IgD-negative memory B cell (primary cell): ENCODE measurements around the gene ABCB9. TPM values are rescaled to one million over a fixed set of nuclear protein-coding genes. Genes with fewer than 3 reads are reported as not detected.

ENCODE experiments used
- H3K27ac Mint-ChIP-seq, 3 donors: one replicate each; pipeline ENCODE4 v1.8.0; 2020 to 2022; ENCODE audit warnings: mild to moderate bottlenecking in 3 of 3, mixed read lengths in 3 of 3, moderate library complexity in 1 of 3
- H3K27me3 Mint-ChIP-seq: one replicate; pipeline ENCODE4 v1.8.0; 2021; ENCODE audit warnings: mixed read lengths
- H3K36me3 Mint-ChIP-seq: one replicate; pipeline ENCODE4 v1.8.0; 2020; ENCODE audit warnings: mild to moderate bottlenecking, mixed read lengths
- H3K4me1 Mint-ChIP-seq, 3 donors: one replicate each; pipeline ENCODE4 v1.8.0; 2020 to 2022; ENCODE audit warnings: mixed read lengths in 3 of 3, mild to moderate bottlenecking in 1 of 3
- H3K4me3 Mint-ChIP-seq, 4 donors: one replicate each; pipeline ENCODE4 v1.8.0; 2020 to 2022; ENCODE audit warnings: mild to moderate bottlenecking in 4 of 4, mixed read lengths in 4 of 4, moderate library complexity in 3 of 4
- H3K9me3 Mint-ChIP-seq, 3 donors: one replicate each; pipeline ENCODE4 v1.8.0; 2020 to 2021; ENCODE audit warnings: mixed read lengths in 3 of 3, mild to moderate bottlenecking in 1 of 3
- polyA plus RNA-seq: library from polyadenylated mRNA; unstranded; fragments of 300-500 nt; fragmentation: Illumina TruSeq; gene quantifications from one replicate; pipeline ENCODE4 v1.2.3, GENCODE V29; 2021

The ABCB9 gene
- polyA plus RNA-seq, 1 donor from 2014 or later = 0.93 TPM

DNA sequence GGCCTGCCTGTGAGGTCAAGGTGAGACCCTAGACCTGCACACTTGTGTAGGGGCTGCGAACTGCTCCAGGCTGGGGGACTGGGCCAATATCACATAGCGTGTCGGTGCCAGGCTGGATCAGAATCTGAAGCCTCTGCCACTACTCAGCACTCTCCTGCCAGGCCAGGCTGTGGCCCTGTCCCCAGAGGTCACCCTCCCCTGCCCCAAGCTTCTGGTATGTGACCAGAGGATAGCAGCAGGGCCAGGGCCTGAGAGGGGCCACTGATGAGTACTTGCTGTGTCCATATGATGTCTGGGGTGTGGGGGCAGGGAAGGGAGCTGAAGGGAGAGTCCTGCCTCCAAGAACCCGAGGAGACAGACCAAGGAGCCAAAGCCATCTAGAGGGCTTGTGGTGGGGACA lies 32.1 kb upstream of the ABCB9 start:
- peaks cover 0 to 2% (median 2%) of the 10 kb centered on the region in 3 donors for H3K4me1 Mint-ChIP-seq
- H3K4me3 Mint-ChIP-seq = no peak overlapping the region
- H3K27ac Mint-ChIP-seq = no peak overlapping the region
- peaks cover 4% of the 10 kb centered on the region for H3K27me3 Mint-ChIP-seq
- no peaks in the 10 kb centered on the region for H3K9me3 Mint-ChIP-seq
- H3K36me3 Mint-ChIP-seq = peaks cover 2% of the 10 kb centered on the region

DNA sequence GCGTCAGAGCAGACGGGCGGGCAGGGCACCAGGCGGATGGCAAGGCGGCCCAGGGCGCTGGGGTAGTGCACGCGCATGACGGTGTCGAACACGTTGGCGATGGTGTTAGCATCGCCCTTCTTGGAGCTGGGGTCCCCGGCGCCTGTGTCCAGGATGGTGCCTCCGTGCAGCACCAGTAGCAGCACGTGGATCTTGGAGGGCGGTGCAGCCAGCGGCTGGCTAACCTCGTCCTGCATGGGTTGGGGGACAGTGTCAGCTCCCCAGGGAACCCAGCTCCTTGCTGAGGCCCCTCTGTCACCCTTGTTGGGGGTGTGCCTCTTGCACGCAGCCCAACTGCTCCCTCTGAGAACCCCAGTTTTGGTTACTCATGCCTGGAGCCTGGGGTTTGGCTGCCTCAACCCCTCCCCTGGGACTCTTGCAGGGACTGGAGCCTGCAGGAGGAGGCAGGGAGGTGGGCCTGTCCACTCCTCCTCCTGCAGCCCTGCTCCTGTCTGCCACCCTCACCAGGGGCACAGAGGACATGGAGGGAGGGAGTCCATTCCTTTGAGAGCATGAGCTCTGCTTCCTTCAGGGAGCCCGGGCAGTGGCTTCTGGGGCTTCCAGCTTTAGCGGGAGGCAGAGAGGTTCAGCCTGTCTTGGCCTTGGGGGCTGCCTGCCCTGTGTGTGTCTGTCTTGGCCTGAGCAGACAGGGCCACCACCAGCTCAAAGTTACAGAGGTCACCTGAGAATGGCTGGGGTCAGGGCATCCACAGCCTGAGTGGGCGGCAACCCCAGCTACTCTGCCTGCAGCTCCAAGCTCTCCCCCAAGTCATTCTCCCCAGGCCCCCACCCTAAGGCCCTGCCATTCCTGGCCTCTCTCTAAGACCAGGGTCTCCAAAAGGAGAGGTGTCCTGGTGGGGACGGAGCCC lies 31.3 kb upstream of the ABCB9 start:
- Mint-ChIP-seq H3K9me3 (no peaks in the 10 kb centered on the region), H3K4me1 (peaks cover 0 to 4% (median 3%) of the 10 kb centered on the region in 3 donors), H3K27ac (no peak overlapping the region), H3K36me3 (peaks cover 2% of the 10 kb centered on the region), H3K27me3 (peaks cover 4% of the 10 kb centered on the region), H3K4me3 (no peak overlapping the region)

GRCh38 chr12:122996621-122997342 lies 30.5 kb upstream of the ABCB9 start:
- peaks cover 2% of the 10 kb centered on the region for H3K36me3 Mint-ChIP-seq
- no peak overlapping the region for H3K27ac Mint-ChIP-seq
- H3K4me1 Mint-ChIP-seq = peaks cover 0 to 4% (median 3%) of the 10 kb centered on the region in 3 donors
- peaks cover 4% of the 10 kb centered on the region for H3K27me3 Mint-ChIP-seq
- no peak overlapping the region for H3K4me3 Mint-ChIP-seq
- no peaks in the 10 kb centered on the region for H3K9me3 Mint-ChIP-seq

DNA sequence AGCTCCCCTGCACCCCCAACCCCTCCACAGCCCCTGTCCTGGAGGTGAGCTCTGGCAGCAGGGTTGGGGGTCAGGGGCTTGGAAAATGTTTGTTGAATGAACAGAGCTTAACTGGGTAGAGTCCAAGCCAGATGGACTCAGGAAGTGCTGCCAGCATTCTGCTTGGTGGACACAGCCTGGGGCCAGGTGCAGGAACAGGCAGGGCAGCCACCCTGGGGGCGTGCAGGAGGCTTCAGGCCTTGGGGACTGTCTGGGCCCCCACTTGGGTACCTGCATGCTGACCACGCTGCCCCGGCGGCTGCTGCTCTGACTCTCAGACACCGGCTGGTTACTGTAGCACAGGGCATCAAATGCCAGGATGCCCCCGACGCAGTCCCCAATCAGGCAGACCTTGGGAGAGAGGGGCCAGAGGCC lies 29.9 kb upstream of the ABCB9 start:
- H3K4me1 Mint-ChIP-seq = peaks cover 0 to 4% (median 3%) of the 10 kb centered on the region in 3 donors
- no peak overlapping the region for H3K27ac Mint-ChIP-seq
- H3K27me3 Mint-ChIP-seq = peaks cover 4% of the 10 kb centered on the region
- H3K4me3 Mint-ChIP-seq = no peak overlapping the region
- no peaks in the 10 kb centered on the region for H3K9me3 Mint-ChIP-seq
- peaks cover 2% of the 10 kb centered on the region for H3K36me3 Mint-ChIP-seq

GRCh38 chr12:122995503-122996187 lies 29.4 kb upstream of the ABCB9 start:
- Mint-ChIP-seq H3K36me3 (peaks cover 2% of the 10 kb centered on the region), H3K27me3 (peaks cover 1% of the 10 kb centered on the region), H3K27ac (no peak overlapping the region), H3K4me1 (peaks cover 0 to 4% (median 3%) of the 10 kb centered on the region in 3 donors), H3K9me3 (no peaks in the 10 kb centered on the region), H3K4me3 (no peak overlapping the region)

DNA sequence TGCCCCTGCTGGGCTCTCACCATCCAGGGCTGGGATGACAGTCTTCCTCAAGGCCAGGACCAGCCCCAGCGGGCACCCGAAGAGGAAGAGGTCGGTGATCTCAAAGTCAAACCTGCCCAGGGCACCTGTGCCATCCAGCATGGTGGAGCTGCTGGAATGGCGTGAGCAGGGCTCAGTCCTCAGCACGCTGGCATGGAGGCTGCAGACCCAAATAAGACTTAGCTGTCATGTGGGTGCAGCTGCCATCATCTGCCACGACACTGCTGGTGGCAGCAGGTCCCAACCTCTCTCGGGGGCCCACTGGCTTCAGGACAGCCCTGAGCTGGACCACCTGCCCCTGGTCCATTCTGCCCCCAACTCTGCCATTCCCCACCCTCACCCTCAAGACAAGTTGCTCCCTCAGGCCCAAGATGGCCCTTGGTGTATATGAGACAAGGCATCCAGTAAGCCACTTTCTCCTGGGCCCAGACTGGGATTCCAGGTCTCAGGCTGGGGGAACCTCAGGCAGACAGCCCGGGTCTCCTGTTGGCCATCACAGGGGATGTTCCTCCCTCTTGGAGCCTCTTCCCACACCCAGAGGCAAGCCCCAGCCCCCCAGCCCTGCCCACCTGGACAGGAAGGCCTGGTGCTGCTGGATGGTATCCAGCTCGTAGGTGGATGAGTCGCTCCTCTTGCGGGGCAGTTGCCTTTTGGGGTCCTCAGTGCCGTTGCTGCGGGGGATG lies 28.7 kb upstream of the ABCB9 start:
- H3K27ac Mint-ChIP-seq = no peak overlapping the region

DNA sequence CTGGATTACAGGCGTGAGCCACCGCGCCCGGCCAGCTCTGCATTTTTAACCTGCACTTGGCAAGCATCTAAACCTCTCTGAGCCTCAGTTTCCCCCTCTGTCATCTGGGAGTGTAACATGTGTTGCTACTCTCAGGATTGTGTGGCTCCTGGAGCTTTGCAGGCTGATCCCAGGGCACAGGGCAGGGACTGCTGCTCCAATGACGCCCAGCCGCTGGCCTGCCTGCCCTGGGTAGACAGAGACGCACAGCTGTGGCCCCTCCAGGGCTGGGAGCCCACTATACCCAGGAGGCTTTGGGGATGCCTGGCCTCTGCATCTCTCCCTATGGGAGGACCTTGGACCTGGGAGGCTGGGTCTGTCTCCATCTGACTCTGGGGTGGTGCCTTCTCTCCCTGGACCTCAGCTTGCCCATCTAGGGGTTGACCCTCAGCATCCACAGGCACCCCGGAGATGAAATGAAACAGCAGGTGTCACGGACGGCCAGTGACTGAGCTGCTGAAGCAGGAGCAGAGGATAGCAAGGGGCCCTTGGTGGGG lies 27.9 kb upstream of the ABCB9 start:
- Mint-ChIP-seq H3K9me3 (no peaks in the 10 kb centered on the region), H3K36me3 (peaks cover 2% of the 10 kb centered on the region), H3K4me3 (no peak overlapping the region), H3K27me3 (peaks cover 1% of the 10 kb centered on the region), H3K4me1 (peaks cover 0 to 4% (median 3%) of the 10 kb centered on the region in 3 donors), H3K27ac (no peak overlapping the region)

More for the DNA sequence above, 28.7 kb upstream of the ABCB9 start:
- Mint-ChIP-seq H3K4me1 (peaks cover 0 to 4% (median 3%) of the 10 kb centered on the region in 3 donors), H3K36me3 (peaks cover 2% of the 10 kb centered on the region), H3K9me3 (no peaks in the 10 kb centered on the region), H3K27me3 (peaks cover 1% of the 10 kb centered on the region), H3K4me3 (no peak overlapping the region)

DNA sequence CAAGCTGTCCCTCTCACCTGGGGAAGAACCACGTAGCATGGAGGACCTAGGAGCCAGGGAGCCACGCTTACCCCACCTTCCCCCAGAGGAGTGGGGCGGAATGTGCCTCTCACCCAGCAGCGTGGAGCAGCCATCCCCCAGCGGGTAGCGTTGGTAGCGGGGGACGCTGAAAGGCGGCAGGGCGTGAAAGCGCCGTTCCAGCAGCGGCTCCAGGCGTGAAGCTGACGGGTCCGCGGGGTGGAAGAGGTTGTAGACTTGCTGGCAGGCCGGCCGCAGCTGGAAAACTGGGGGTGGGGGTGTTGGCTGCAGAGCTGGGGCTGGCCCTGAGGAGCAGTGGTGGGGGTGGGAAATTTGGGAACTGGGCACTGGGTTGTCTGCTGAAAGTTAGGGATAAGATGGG lies 26.1 kb upstream of the ABCB9 start:
- H3K9me3 Mint-ChIP-seq = no peaks in the 10 kb centered on the region
- peaks cover 2% of the 10 kb centered on the region for H3K36me3 Mint-ChIP-seq
- H3K27me3 Mint-ChIP-seq = peaks cover 1% of the 10 kb centered on the region
- no peak overlapping the region for H3K27ac Mint-ChIP-seq
- H3K4me1 Mint-ChIP-seq = peaks cover 0 to 4% (median 3%) of the 10 kb centered on the region in 3 donors
- no peak overlapping the region for H3K4me3 Mint-ChIP-seq

DNA sequence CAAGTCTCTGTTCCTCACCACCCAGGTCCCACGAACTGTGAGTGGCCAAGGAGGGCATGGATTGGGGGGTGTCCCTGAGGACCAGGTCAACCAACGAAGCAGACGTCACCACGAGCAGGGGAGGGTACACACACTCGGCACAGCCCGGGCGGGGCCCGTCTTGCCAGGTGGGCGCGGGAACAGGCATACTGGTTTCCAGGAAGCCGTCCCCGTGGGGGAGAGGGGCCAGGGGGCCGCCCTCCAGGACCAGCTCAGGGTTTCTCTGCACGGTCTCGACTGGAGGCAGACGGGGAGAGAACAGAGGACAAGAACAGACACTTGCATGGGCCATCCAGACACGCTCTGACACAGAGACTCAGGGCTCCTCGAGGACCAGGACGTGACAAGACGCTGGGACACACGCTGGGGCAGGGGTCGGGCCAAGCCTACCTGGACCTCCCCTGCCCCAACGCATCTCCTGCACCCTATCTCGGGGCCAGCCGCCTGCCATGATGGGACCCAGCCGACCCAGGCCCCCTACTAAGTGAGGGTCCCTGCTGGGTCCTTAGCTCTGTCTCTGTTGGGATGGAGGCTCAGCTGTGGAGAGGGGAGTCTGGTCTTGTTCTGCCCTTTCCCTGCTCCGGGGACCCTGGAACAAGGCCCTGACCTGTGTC lies 25.5 kb upstream of the ABCB9 start:
- Mint-ChIP-seq H3K4me1 (peaks cover 0 to 4% (median 3%) of the 10 kb centered on the region in 3 donors), H3K27me3 (peaks cover 1% of the 10 kb centered on the region), H3K36me3 (peaks cover 2% of the 10 kb centered on the region), H3K27ac (no peak overlapping the region), H3K9me3 (no peaks in the 10 kb centered on the region), H3K4me3 (peak overlapping the region in 1 of 4 donors; percentile 75)

DNA sequence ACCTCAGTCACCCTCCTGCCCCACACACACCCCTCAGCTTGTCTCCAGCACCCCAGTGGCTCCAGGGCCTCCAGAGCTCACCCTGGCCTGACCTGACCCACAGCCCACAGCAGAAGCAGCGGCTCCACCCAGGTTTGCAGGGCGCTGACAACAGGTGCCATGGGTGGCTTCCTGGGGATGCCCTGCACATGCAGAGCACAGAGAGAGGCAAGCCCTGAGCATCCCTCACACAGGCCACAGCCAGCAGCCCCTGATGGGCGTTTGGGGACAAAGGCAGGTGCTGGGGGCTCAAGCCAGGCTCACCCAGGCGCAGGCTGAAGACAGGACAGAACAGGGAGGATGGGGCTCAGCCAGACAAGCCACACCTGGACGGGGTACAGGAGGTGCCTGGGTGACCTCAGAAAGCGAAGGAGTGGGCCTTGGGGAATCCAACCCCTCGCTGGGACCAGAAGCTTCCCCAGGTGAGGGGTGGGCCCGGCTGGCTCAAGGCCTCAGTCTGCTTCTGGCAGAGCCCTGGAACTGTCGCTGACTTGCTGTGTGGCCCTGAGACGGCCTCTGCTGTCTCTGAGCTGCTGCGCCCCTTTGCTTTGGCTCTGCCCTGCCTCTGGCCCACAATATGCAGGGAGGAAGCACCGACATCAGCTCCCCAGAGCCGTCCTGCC lies 24.8 kb upstream of the ABCB9 start:
- peak overlapping the region in 1 of 4 donors; percentile 75 for H3K4me3 Mint-ChIP-seq
- peaks cover 0 to 4% (median 3%) of the 10 kb centered on the region in 3 donors for H3K4me1 Mint-ChIP-seq
- no peaks in the 10 kb centered on the region for H3K9me3 Mint-ChIP-seq
- H3K36me3 Mint-ChIP-seq = peaks cover 2% of the 10 kb centered on the region
- no peak overlapping the region for H3K27ac Mint-ChIP-seq
- peaks cover 1% of the 10 kb centered on the region for H3K27me3 Mint-ChIP-seq

DNA sequence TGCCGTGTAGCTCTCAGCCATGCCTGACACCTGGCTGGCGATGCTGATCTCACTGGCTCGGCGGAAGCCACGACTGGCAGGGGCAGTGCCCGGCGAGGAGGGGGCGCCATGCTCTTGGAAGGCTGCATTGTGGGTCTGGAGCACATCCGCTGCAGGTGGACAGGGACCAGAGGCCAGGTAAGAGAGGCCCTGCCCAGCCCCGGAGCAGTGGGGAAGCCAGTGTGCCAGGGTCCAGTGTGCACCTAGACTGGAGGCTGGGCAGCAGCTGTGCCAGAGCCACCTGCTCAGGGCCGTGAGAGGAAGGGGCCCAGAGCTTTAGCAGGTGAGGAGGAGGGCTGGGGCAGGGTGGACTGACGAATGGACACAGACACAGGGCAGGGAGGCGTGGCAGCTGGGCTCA lies 24.3 kb upstream of the ABCB9 start:
- Mint-ChIP-seq H3K9me3 (no peaks in the 10 kb centered on the region), H3K27me3 (peaks cover 1% of the 10 kb centered on the region), H3K4me3 (no peak overlapping the region), H3K27ac (no peak overlapping the region), H3K4me1 (peaks cover 0 to 4% (median 3%) of the 10 kb centered on the region in 3 donors), H3K36me3 (peaks cover 2% of the 10 kb centered on the region)

- no peak overlapping the region for H3K27ac Mint-ChIP-seq
- H3K4me1 Mint-ChIP-seq = peaks cover 2 to 5% (median 3%) of the 10 kb centered on the region in 3 donors
- H3K36me3 Mint-ChIP-seq = peaks cover 2% of the 10 kb centered on the region
- no peaks in the 10 kb centered on the region for H3K9me3 Mint-ChIP-seq
- no peak overlapping the region for H3K4me3 Mint-ChIP-seq
- peaks cover 1% of the 10 kb centered on the region for H3K27me3 Mint-ChIP-seq
Observed at GRCh38 chr12:122989874-122990419, 23.7 kb upstream of the ABCB9 start.

DNA sequence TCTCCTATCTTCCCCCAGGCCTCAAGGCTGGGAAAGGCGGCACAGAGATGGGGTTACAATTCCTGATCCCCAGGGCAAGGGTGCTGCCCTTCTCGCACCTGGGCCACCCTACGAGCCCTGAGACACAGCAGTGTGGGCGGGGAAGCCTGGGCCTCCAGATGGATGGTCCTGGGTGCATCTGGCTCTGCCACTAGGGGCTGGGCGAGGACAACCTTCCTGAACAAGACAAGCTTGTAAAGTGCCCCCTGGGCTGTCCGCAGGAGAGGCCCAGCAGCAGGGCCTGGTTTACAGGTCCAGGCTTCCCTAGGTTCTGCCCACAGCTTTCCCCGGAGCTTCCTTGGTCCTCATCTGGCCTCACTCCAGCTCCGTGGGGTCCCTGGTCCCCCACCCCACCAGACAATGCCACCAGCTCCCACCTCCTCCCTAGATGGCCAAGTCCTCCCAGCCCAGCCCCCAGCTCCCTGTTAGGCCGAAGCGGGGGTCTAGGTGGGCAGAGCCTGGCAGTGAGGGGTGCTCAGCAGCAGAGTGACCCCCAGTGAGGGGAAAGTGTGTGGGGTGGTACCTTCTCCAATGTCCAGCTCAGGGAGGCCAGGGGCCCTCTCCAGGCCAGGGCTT lies 23.1 kb upstream of the ABCB9 start:
- Mint-ChIP-seq H3K27me3 (peaks cover under 1% of the 10 kb centered on the region), H3K27ac (no peak overlapping the region), H3K4me3 (no peak overlapping the region), H3K36me3 (peaks cover under 1% of the 10 kb centered on the region), H3K4me1 (peaks cover 3 to 7% (median 6%) of the 10 kb centered on the region in 3 donors), H3K9me3 (no peaks in the 10 kb centered on the region)
